ENCODE data around the gene VRK3. TPM values are rescaled to one million over a fixed set of nuclear protein-coding genes. Genes with fewer than 3 reads are reported as not detected.

VRK3 gene
- total RNA-seq, 3 donors from 2014 or later (not counting 1 experiment from before 2014, with no cell fraction given), result 82.7 to 105 (median 93.7) TPM

DNA sequence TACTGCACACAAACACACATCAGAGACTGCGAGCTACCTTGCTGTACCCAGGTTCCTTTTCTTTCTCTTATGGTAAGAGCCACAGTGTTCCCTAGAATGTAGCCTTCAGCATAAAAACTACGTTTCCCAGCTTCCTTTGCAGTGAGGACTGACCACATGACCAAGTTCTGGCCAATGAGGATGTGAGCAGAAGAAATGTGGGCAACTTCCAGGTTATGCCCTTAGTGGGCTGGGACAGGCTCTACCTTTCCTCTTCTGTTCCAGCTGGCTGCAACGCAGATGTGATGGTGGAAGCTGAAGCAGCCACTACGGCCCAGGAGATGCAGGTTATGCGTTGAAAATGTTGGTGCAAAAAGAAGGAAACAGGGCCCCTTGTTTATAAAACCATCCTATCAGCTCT is 27.5 kb downstream of the VRK3 start:
- intact Hi-C loops (cut with micrococcal nuclease), result no loop called here
- H3K4me1 ChIP-seq (ENCODE audit: control insufficient read depth, insufficient read depth, low read length), result peaks cover 19% of the 10 kb centered on the region
- peak in 2 of 3 donors; percentile 61 to 67 for ATAC-seq
- H3K27me3 ChIP-seq (ENCODE audit: control insufficient read depth, insufficient read depth, low read length), result no peaks in the 10 kb centered on the region
- no peaks in the 10 kb centered on the region for H3K36me3 Mint-ChIP-seq
- 96% methylated on average over 4 of the region's 5 CpGs for WGBS (ENCODE audit: insufficient coverage)
- TF ChIP-seq, protein P1, sequence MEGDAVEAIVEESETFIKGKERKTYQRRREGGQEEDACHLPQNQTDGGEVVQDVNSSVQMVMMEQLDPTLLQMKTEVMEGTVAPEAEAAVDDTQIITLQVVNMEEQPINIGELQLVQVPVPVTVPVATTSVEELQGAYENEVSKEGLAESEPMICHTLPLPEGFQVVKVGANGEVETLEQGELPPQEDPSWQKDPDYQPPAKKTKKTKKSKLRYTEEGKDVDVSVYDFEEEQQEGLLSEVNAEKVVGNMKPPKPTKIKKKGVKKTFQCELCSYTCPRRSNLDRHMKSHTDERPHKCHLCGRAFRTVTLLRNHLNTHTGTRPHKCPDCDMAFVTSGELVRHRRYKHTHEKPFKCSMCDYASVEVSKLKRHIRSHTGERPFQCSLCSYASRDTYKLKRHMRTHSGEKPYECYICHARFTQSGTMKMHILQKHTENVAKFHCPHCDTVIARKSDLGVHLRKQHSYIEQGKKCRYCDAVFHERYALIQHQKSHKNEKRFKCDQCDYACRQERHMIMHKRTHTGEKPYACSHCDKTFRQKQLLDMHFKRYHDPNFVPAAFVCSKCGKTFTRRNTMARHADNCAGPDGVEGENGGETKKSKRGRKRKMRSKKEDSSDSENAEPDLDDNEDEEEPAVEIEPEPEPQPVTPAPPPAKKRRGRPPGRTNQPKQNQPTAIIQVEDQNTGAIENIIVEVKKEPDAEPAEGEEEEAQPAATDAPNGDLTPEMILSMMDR (IDR thresholded peaks at IDR 0.05), result no peak
- peak in 1 of 2 donors; percentile 54 for DNase-seq
- H3K4me1 Mint-ChIP-seq, result peaks cover 24 to 29% of the 10 kb centered on the region in 2 donors
- H3K9me3 Mint-ChIP-seq, result no peaks in the 10 kb centered on the region
- H3K27ac Mint-ChIP-seq, result no peak overlapping the region
- no peak overlapping the region for H3K4me3 ChIP-seq (ENCODE audit: low read length)
- H3K27me3 Mint-ChIP-seq (ENCODE audit: low read depth in 2 of 2), result no peaks in the 10 kb centered on the region
- H3K9me3 ChIP-seq (ENCODE audit: control insufficient read depth, insufficient read depth, low read length), result no peaks in the 10 kb centered on the region
- H3K4me3 Mint-ChIP-seq, result no peak overlapping the region
- peaks cover 69% of the 10 kb centered on the region for H3K36me3 ChIP-seq (ENCODE audit: control insufficient read depth, insufficient read depth, low read length)
- H3K27ac ChIP-seq (ENCODE audit: low read length), result no peak overlapping the region

DNA sequence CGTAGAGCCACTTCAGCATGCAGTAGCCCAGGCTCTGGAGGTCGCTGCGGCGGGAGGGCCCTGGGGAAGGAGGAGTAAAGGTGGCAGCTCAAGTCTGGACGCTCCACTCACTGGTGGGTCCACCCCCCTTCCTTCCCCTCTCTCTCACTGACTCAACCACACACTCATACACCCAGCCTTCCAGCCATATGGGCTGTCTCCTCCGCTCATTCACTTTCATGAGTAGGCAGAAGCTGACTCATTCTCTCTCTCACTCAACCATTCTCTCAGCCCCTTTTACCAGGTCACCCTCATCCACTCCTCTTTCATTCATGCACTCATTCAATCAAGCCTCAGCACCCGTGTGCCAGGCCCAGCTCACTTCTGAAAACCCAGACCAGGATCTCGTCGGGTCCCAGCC is 36.7 kb downstream of the VRK3 start:
- H3K36me3 ChIP-seq (ENCODE audit: control insufficient read depth, insufficient read depth, low read length), result peaks cover 60% of the 10 kb centered on the region
- DNase-seq, result no peak
- H3K36me3 Mint-ChIP-seq, result no peaks in the 10 kb centered on the region
- intact Hi-C loops (cut with micrococcal nuclease), result no loop called here
- WGBS (ENCODE audit: insufficient coverage), result 90% methylated on average over 6 of the region's 9 CpGs
- no peaks in the 10 kb centered on the region for H3K9me3 Mint-ChIP-seq
- H3K4me1 Mint-ChIP-seq, result peaks cover 9 to 15% of the 10 kb centered on the region in 2 donors
- no peak overlapping the region for H3K27ac ChIP-seq (ENCODE audit: low read length)
- H3K9me3 ChIP-seq (ENCODE audit: control insufficient read depth, insufficient read depth, low read length), result no peaks in the 10 kb centered on the region
- TF ChIP-seq, protein P1 (IDR thresholded peaks at IDR 0.05), result no peak
- H3K4me1 ChIP-seq (ENCODE audit: control insufficient read depth, insufficient read depth, low read length), result peaks cover 5% of the 10 kb centered on the region
- ATAC-seq, result no peak
- no peak overlapping the region for H3K4me3 ChIP-seq (ENCODE audit: low read length)
- no peaks in the 10 kb centered on the region for H3K27me3 ChIP-seq (ENCODE audit: control insufficient read depth, insufficient read depth, low read length)
- no peak overlapping the region for H3K27ac Mint-ChIP-seq
- H3K4me3 Mint-ChIP-seq, result no peak overlapping the region
- H3K27me3 Mint-ChIP-seq (ENCODE audit: low read depth in 2 of 2), result no peaks in the 10 kb centered on the region

DNA sequence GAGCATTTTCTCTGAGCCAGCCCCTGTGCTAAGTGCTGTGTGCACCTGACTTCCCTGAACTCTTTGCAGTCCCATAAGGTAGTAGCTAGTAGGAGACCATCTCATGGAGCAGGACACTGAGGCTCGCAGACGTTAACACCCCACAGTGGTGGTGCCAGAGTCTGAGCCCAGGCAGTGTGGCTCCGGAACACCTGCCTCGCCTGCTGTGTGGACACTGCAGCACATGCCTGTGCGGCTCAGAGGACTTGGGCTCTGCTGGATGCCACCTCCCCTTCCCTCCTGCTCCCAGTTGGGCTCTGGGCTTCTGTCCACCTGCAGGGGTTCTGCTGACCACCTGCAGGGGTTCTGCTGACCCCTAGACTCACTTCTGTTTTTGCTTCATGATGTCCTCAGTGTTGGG is 37.2 kb downstream of the VRK3 start:
- Mint-ChIP-seq H3K4me1 (peaks cover 9 to 15% of the 10 kb centered on the region in 2 donors), H3K27me3 (ENCODE audit: low read depth in 2 of 2) (no peaks in the 10 kb centered on the region), H3K4me3 (no peak overlapping the region), H3K9me3 (no peaks in the 10 kb centered on the region), H3K36me3 (no peaks in the 10 kb centered on the region), H3K27ac (no peak overlapping the region)
- no peak for DNase-seq
- Histone ChIP-seq H3K4me3 (ENCODE audit: low read length) (no peak overlapping the region), H3K36me3 (ENCODE audit: control insufficient read depth, insufficient read depth, low read length) (peaks cover 59% of the 10 kb centered on the region), H3K4me1 (ENCODE audit: control insufficient read depth, insufficient read depth, low read length) (peaks cover 7% of the 10 kb centered on the region), H3K27ac (ENCODE audit: low read length) (no peak overlapping the region), H3K9me3 (ENCODE audit: control insufficient read depth, insufficient read depth, low read length) (no peaks in the 10 kb centered on the region), H3K27me3 (ENCODE audit: control insufficient read depth, insufficient read depth, low read length) (no peaks in the 10 kb centered on the region)
- intact Hi-C loops (cut with micrococcal nuclease), result no loop called here
- WGBS (ENCODE audit: insufficient coverage), result 98% methylated on average over 5 of the region's 5 CpGs
- TF ChIP-seq, protein P1 (IDR thresholded peaks at IDR 0.05), result no peak
- ATAC-seq, result no peak

DNA sequence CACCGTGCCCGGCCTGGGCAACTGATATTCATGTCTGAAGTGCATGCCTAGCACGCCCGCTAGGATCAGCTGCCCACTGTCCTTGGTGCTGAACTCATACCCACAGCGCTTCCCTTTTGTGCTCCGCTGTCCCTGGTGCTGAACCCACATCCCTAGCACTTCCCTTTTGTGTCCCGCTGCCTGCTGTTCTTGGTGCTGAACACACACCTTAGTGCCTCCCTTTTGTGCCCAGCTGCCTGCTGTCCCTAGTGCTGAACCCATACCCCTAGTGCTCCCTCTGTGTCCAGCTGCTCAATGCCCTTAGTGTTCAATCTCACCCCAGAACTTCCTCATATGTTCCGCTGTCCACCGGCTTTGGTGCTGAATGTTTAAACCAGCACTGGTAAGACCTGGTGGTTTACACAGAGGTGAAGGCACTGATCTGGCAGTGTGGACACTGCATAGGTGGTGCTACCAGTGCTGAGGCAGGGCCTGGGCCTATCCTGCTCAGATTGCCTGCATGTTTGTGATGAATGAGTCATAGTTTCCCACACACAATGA is 37.9 kb downstream of the VRK3 start:
- Mint-ChIP-seq H3K4me3 (no peak overlapping the region), H3K27me3 (ENCODE audit: low read depth in 2 of 2) (no peaks in the 10 kb centered on the region), H3K9me3 (no peaks in the 10 kb centered on the region), H3K27ac (peak overlapping the region in 1 of 2 donors; percentile 50), H3K36me3 (no peaks in the 10 kb centered on the region), H3K4me1 (peaks cover 9 to 20% of the 10 kb centered on the region in 2 donors)
- 31% methylated on average over 9 of the region's 9 CpGs for WGBS (ENCODE audit: insufficient coverage)
- no peaks in the 10 kb centered on the region for H3K9me3 ChIP-seq (ENCODE audit: control insufficient read depth, insufficient read depth, low read length)
- DNase-seq, result peak; percentile 74 to 92
- H3K36me3 ChIP-seq (ENCODE audit: control insufficient read depth, insufficient read depth, low read length), result peaks cover 51% of the 10 kb centered on the region
- no peak overlapping the region for H3K27ac ChIP-seq (ENCODE audit: low read length)
- H3K4me1 ChIP-seq (ENCODE audit: control insufficient read depth, insufficient read depth, low read length), result peaks cover 7% of the 10 kb centered on the region
- peak; percentile 87 to 93 (median 92) for ATAC-seq
- intact Hi-C loops (cut with micrococcal nuclease), result no loop called here
- no peaks in the 10 kb centered on the region for H3K27me3 ChIP-seq (ENCODE audit: control insufficient read depth, insufficient read depth, low read length)
- TF ChIP-seq, protein P1 (IDR thresholded peaks at IDR 0.05), result no peak
- H3K4me3 ChIP-seq (ENCODE audit: low read length), result no peak overlapping the region
